Activated T-cell treated with anti-CD3 and anti-CD28 coated beads, Interleukin-2, amount 50 U/mL, for 24 hours (primary cell): ENCODE data around the gene TMEM94.

Experiments used
- DNase-seq: peaks from one replicate; pipeline ENCODE4 v3.0.0-alpha.2; 2020
- H3K27ac Mint-ChIP-seq: 2 replicates; pipeline ENCODE4 v1.8.0; 2020; ENCODE audit warnings: mild to moderate bottlenecking, mixed read lengths
- H3K27me3 Mint-ChIP-seq: 2 replicates; pipeline ENCODE4 v1.8.0; 2020; ENCODE audit warnings: mixed read lengths
- H3K36me3 Mint-ChIP-seq: 2 replicates; pipeline ENCODE4 v1.8.0; 2020; ENCODE audit warnings: low read depth, mixed read lengths
- H3K4me1 Mint-ChIP-seq: 2 replicates; pipeline ENCODE4 v1.8.0; 2020; ENCODE audit warnings: low read depth, mixed read lengths
- H3K4me3 Mint-ChIP-seq: 2 replicates; pipeline ENCODE4 v1.8.0; 2020; ENCODE audit warnings: mild to moderate bottlenecking, moderate library complexity, mixed read lengths
- H3K9me3 Mint-ChIP-seq: 2 replicates; pipeline ENCODE4 v1.8.0; 2020; ENCODE audit warnings: mixed read lengths

The TMEM94 gene

DNA sequence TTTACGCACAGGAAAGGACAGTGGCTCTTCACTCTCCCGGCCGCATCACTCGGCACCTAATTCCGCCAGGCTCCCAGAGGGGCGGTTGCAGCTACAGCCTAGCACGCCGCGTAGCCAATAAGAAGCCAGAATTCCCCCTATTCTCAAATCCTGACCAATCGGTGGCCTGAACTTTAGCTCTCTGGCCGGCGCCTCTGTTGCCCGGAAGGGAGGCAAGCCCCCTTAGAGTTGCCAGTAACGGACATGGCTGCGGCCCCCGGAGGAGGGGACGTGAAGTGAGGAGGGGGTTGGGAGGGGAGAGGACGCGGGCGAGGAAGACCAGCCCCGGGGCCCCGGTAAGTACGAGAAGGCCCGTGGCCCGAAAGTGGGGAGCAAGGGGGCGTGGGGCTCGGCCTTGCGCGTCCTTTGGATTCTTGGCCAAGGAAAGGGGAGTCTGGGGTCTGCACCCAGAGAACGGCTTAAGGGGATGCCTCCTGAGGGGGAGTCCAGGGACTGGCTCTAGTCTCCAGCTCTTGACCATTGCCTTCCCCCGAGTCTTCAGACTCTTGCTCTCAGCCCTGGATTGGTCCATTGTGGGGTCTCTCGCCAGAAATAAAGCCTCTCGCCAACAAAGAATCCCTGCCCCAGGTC is at the start of gene TMEM94:
Gene TMEM94, plus strand, starts transcription at position 219 of the 630 bp plus-strand sequence. CDS start 15,271 bp downstream, outside the sequence.
- H3K27me3 Mint-ChIP-seq: no peaks in the 10 kb centered on the region
- peak within 1 kb of the TSS; percentile 92 for H3K4me3 Mint-ChIP-seq
- DNase-seq: peak; percentile 89
- H3K4me1 Mint-ChIP-seq: peaks cover 34% of the 10 kb centered on the region
- H3K27ac Mint-ChIP-seq: peak within 1 kb of the TSS; percentile 92
- no peaks in the 10 kb centered on the region for H3K9me3 Mint-ChIP-seq
- peaks cover 11% of the 10 kb centered on the region for H3K36me3 Mint-ChIP-seq

DNA sequence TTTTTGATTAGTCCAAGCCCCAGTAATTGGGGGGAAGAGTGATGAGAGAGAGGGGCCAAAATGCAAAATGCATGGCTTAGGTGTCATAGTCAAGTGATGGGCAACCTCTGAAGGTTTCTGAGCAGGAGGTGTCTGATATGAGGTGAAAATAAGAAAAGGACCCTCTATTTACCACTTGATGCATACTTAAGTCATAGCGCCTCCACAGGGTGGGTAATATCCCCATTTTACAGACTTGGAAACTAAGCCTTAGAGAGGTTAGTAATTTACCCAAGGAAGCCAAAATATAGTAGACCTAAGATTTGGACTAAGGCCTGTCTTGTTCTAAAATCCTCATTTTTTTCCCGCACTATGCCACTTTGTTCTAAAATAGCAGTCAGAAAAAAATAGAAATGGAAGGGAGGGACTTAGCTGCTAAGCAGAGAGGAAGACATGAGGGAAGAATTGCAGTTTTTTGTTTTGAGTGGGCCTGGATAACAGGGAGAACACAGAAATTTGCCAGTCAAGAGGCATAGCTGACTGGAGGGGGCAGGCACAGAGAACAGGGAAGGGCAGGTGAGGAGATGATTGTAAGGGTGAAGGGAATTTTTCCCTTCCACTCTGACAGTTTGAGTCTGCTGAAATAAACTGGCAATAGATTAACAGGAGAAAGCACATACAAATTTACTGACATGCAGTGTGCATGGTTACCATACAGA is 48.6 kb upstream of the TMEM94 start:
- Mint-ChIP-seq H3K4me1 (peaks cover 32% of the 10 kb centered on the region), H3K36me3 (peaks cover 16% of the 10 kb centered on the region), H3K27ac (no peak overlapping the region), H3K27me3 (no peaks in the 10 kb centered on the region), H3K9me3 (no peaks in the 10 kb centered on the region), H3K4me3 (no peak overlapping the region)
- no peak for DNase-seq

DNA sequence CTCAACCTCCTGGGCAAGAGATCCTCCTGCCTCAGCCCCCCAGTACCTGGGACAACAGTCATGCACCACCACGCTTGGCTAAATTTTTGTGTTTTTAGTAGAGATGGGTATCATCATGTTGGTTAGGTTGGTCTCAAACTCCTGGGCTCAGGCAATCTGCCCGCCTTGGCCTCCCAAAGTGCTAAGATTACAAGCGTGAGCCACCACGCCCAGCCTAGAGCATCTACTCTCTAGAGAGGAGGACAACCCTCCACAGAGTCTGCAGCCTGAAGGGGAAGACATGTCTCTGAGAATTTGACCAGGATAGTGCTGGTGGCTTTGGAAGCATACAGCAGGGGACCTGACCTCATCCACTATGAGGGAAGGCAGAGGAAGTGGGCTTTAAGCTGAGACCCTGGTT is 46.3 kb upstream of the TMEM94 start:
- DNase-seq: no peak
- Mint-ChIP-seq H3K9me3 (no peaks in the 10 kb centered on the region), H3K27me3 (no peaks in the 10 kb centered on the region), H3K27ac (no peak overlapping the region), H3K36me3 (no peaks in the 10 kb centered on the region), H3K4me1 (peaks cover 27% of the 10 kb centered on the region), H3K4me3 (no peak overlapping the region)

DNA sequence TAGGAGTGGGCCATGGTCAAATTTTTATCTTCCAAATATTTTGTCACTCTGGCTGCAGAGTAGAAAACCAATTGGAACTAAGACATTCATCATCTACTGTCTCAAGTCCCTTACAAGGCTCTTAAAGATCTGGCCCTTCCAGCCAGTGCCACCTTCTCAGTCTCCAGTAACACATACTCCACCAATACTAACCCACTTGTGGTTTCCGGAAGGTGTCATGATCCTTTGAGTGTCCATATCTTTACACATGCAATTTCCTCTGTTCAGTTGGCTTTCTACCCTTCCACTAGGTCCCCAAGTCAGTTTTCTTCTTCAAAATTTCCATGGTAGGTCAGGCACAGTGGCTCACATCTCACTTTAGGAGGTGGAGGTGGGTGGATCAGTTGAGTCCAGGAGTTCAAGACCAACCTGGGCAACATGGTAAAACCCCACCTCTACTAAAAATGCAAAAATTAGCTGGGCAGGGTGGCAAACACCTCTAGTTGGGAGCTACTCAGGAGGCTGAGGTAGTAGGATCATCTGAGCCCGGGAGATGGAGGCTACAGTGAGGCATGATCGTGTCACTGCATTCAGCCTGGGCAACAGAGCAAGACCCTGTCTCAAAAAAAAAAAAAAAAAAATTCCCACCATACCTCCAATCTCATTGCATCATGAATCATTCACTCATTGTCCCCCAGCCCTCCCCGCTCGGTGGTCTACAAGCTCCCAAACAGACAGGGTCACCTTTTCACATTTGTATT is 44.9 kb upstream of the TMEM94 start:
- Mint-ChIP-seq H3K9me3 (no peaks in the 10 kb centered on the region), H3K36me3 (no peaks in the 10 kb centered on the region), H3K4me1 (peaks cover 19% of the 10 kb centered on the region), H3K4me3 (no peak overlapping the region), H3K27ac (no peak overlapping the region), H3K27me3 (no peaks in the 10 kb centered on the region)
- DNase-seq: no peak

DNA sequence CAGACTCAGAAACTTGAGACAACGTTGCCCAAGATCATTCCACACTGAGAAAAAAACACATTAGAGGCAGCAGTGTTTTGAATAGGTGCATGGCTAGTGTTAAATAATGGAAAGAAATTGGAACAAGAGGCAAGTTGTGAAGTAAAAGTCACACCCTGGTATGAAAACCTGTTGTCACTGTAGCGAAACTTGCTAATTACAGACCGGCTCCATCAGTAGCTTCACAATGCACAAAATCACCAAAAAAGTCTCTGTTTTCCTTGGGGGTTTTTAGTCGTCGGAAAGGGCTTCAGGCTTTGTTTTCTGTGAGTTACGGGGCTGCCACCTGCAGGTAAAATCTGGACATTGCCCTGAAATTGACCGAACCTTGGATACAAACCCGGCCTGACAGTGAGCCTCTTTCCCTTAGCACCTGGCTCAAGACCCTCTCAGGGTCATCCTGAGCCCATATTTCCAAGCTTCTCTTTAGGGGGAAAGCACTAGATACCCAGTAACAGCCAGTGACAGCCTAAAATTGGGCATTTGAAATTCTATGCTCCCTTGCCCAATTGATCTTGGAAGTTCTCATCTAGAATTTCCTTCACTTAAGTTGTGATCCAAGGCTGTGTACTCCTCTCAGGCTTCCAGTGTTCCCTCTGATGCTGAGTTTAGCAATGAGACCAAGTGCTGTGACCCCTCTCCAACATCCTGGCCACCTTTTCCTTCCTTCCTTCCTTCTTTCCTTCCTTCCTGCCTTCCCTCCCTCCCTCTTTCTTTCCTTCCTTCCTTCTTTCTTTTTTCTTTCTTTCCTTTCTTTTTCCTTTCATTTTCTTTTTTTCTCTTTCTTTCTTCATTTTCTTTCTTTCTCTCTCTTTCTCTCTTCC is 43.7 kb upstream of the TMEM94 start:
- H3K4me1 Mint-ChIP-seq: peaks cover 15% of the 10 kb centered on the region
- no peaks in the 10 kb centered on the region for H3K27me3 Mint-ChIP-seq
- peak overlapping the region; percentile 66 for H3K27ac Mint-ChIP-seq
- no peak overlapping the region for H3K4me3 Mint-ChIP-seq
- no peaks in the 10 kb centered on the region for H3K36me3 Mint-ChIP-seq
- DNase-seq: peak; percentile 81
- no peaks in the 10 kb centered on the region for H3K9me3 Mint-ChIP-seq

DNA sequence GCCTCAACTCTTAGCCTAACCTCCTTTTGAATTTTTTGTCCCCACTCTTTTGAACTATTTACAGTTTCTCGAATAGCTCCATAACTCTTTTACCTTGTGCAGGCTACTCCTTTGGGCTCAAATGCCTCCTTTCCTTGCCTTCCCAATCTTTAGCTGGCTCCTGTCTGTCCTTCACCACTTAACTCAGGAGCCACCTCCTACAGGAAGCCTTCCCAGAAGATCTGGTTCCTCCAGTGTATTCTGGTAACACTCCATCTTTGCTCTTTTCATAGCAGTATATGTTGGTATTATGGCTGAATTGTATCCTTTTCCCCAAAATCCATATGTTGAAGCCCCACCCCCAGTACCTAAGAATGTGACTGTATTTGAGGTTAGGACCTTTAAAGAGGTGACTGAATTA is 41.9 kb upstream of the TMEM94 start:
- Mint-ChIP-seq H3K27ac (no peak overlapping the region), H3K27me3 (no peaks in the 10 kb centered on the region), H3K4me3 (no peak overlapping the region), H3K36me3 (no peaks in the 10 kb centered on the region), H3K9me3 (no peaks in the 10 kb centered on the region), H3K4me1 (peaks cover 15% of the 10 kb centered on the region)
- no peak for DNase-seq

DNA sequence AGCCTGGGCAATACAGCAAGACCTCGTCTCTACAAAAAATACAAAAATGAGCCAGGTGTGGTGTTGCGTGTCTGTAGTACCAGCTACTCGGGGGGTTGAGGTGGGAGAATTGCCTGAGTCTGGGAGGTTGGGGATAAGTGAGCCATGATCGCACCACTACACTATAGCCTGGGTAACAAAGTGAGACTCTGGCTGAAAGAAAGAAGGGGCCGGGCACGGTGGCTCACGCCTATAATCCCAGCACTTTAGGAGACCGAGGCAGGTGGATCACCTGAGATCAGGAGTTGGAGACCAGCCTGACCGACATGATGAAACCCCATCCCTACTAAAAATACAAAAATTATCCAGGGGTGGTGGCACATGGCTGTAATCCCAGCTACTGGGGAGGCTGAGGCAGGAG is 40.4 kb upstream of the TMEM94 start:
- H3K27me3 Mint-ChIP-seq: no peaks in the 10 kb centered on the region
- no peak for DNase-seq
- H3K27ac Mint-ChIP-seq: no peak overlapping the region
- H3K4me3 Mint-ChIP-seq: no peak overlapping the region
- no peaks in the 10 kb centered on the region for H3K36me3 Mint-ChIP-seq
- H3K9me3 Mint-ChIP-seq: no peaks in the 10 kb centered on the region
- peaks cover 15% of the 10 kb centered on the region for H3K4me1 Mint-ChIP-seq

DNA sequence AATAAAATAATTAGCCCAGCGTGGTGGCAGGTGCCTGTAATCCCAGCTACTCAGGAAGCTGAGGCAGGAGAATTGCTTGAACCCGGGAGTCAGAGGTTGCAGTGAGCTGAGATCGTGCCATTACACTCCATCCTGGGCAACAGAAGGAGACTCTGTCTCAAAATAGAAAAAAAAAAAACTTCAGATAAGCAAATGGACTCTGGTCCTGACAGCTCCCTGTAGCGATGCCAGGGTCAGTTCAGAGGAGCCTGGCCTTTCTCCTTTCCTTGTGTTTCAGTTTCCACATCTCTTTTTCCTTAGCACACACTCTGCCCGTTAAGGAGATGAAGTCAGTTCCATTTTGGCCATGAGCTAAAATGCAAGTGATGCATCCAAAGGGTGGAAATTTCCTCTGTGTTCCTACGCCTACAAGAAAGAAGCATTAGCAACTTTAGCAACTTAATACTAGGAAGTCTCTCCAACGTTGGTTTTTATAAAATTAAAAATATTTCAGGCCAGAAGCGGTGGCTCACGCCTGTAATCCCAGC is 39.3 kb upstream of the TMEM94 start:
- Mint-ChIP-seq H3K9me3 (no peaks in the 10 kb centered on the region), H3K27ac (no peak overlapping the region), H3K36me3 (no peaks in the 10 kb centered on the region), H3K27me3 (no peaks in the 10 kb centered on the region), H3K4me1 (peaks cover 6% of the 10 kb centered on the region), H3K4me3 (no peak overlapping the region)
- DNase-seq: no peak

DNA sequence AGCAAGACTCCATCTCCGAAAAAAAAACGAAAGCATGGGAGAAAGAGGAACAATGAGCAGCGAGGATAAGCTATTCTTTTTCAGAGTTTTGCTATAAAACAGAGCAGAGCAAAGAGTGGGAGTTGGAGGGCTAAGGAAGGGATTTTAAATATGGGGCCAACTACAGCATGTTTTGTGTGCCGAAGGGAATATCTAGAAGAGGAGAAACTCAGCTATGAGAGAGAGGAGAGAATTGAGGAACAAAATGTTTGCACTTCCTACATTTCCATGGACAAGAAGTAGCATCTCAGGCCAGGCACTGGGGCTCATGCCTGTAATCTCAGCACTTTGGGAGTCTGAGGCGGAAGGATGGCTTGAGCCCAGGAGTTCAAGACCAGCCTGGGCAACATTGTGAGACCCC is 37.9 kb upstream of the TMEM94 start:
- H3K27me3 Mint-ChIP-seq: no peaks in the 10 kb centered on the region
- no peak for DNase-seq
- no peak overlapping the region for H3K4me3 Mint-ChIP-seq
- no peaks in the 10 kb centered on the region for H3K9me3 Mint-ChIP-seq
- no peaks in the 10 kb centered on the region for H3K4me1 Mint-ChIP-seq
- no peak overlapping the region for H3K27ac Mint-ChIP-seq
- H3K36me3 Mint-ChIP-seq: no peaks in the 10 kb centered on the region

DNA sequence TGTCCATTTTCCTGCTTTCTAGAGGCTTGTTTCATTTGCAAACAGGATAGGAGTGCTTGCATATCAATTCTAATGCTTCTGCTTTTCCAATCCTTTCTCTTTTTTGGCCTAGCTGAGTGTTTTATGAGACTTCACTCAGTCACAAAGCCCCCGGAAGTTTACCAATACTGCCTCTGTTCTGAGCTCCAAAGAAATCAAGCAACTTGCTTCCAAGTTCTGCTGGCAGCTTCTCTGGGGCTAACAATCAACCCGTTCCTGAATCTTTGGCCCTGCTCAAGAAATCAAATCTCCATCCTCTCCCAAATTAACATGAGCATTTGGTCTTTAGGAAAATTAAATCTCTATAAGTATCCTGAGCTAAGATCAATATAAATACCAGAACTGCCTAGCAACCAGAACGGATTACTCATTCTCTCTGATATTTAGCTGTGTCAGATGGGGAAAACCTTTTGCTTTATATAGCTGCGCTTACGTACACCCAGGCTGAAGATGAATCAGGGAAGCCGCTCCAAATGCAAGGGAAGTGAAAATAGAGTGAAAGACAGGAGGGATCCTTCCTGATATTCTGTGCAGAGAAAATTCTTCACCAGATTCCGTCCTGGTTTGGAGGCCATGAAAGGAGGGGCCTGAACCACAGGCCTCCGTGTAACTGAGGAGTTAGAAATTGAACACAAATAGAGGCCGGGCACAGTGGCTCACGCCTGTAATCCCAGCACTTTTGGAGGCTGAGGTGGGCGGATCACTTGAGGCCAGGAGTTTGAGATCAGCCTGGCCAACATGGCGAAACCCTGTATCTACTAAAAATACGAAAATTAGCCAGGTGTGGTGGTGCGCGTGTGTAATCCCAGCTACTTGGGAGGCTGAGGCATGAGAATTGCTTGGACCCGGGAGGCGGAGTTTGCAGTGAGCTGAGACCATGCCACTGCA is 27.6 kb upstream of the TMEM94 start:
- H3K36me3 Mint-ChIP-seq: no peaks in the 10 kb centered on the region
- peaks cover 12% of the 10 kb centered on the region for H3K4me1 Mint-ChIP-seq
- no peaks in the 10 kb centered on the region for H3K9me3 Mint-ChIP-seq
- peaks cover 2% of the 10 kb centered on the region for H3K27me3 Mint-ChIP-seq
- no peak overlapping the region for H3K27ac Mint-ChIP-seq
- no peak overlapping the region for H3K4me3 Mint-ChIP-seq
- no peak for DNase-seq

DNA sequence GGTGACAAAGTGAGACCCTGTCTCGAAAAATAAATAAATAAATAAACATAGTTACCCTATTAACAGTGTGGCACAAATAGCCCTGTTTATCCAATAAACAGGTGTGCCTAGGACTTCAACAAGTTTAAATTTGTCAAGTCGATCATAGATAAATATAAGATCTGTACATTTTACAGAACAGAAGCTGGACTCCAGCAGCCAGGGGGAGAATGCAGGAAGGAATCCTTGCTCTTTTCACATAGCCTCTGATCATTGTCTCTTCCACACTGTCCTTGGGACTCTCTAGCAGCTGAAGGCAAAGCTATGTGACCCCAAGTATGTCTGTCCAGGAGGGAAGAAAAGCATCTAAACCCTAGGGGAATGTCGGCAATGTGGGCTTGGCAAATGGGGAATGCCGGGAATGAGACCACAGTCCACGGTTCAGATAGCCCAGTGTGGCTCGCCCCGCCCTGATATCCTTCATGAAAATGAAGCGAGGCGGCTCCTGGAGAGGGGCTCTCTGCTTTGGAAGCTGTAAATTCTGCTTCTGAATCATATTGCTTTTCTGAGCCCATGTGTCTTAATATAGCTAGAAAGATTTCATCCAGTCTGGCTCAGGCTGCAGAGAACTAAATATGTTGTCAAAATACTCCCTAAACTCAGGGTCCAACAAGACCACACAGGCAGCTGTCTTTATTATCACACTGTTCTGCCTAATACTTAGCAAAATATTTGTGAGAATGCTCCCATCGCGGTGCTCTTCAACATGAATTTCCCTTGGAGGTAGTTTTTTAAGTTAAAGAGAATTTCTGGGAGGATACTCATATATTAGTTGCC is 26.1 kb upstream of the TMEM94 start:
- no peak overlapping the region for H3K27ac Mint-ChIP-seq
- H3K27me3 Mint-ChIP-seq: peaks cover 2% of the 10 kb centered on the region

DNA sequence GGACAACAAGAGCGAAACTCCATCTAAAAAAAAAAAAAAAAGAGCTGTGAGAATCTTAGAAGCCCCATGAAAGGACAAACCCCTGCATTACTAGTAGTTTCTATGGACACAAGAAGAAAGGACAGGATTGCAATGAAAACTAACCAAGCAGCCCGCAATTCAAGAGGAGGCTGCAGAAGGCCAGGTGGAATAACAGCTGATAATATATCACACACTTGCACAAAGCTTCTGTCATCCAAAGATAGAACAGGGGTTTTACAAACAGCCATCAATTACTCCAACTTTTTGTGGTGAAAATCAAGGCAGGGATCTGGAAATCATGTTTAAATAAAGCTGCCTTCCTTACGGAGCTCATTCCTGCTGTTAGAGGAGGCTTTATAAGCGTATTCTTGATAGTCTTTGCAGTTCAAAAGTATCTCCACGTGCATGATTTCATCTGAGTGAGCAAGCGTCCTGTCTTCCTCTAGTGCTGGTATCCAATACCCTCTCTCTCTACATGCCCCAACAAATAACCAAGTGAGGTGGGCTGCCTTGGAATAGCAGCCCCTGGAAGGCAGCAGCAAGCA is 23.1 kb upstream of the TMEM94 start:
- Mint-ChIP-seq H3K4me3 (no peak overlapping the region), H3K27ac (no peak overlapping the region), H3K4me1 (peaks cover 10% of the 10 kb centered on the region), H3K36me3 (no peaks in the 10 kb centered on the region), H3K27me3 (peaks cover 2% of the 10 kb centered on the region), H3K9me3 (no peaks in the 10 kb centered on the region)
- no peak for DNase-seq

More for the DNA sequence above, 26.1 kb upstream of the TMEM94 start:
- Mint-ChIP-seq H3K4me3 (no peak overlapping the region), H3K4me1 (peaks cover 16% of the 10 kb centered on the region), H3K36me3 (no peaks in the 10 kb centered on the region), H3K9me3 (no peaks in the 10 kb centered on the region)
- DNase-seq: no peak
